ENCODE measurements around the gene SAG.

The SAG gene

DNA sequence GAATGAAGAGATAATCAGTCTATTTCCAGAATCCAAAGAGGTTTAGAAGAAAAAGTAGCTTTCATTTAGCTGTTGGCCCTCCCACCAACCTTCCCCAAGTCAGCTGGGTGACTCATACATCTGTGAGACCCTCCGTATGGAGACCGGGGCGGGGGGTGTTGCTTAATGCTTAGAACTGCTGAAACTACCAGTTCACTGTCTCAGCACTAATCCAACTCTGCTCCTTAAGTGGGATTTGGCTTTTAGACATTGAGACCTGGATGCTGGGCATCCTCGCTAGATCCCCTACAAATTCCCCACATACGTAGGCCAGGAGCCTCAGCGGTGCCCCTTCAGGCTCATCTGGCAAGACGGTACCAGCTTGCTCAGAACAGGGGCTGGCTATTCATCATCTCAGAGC lies at the start of gene SAG:
SAG (plus strand) TSS at position 252 of the 400 bp plus-strand sequence. CDS start 1,374 bp downstream, outside the sequence.
- DNase-seq = no peak

DNA sequence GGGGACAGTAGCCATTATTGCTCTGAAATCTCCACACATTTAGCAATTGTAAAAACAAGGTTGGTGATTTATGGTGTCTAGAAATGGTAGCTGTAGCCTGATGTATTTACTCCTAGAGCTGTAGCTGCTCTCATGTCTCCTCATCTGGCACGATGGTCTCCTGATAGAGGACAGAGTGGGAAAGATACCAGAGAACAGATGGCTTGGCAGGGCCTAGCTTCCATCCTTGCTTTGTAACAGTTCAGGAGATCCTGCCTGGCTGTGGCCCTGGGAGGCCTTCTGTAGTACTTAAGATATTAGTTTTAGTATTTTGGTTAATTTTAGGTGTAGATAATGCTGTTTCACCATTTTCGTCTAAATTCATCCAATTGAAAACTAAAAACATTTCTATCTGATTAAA lies 49.4 kb upstream of the SAG start:
- DNase-seq = no peak

DNA sequence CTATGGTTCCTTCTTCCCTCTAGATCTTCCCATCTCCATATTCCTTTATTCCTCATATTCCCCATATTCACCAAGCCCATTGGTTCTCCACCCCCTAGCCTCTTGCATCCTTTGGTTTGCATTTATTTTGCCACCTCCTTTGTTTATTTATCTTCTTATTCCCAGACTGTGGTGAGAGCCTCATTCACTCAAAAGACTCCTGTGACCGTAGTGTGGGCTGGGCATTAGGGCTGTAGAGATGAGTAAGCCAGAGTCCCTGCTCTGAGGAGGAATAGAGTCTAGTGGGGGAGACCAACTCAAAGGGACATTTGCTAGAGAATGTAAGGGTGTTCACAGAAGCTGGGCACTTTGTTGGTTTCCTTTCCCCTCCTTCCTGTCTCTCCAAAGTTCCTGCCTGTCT lies 47.9 kb upstream of the SAG start:
- DNase-seq = no peak

DNA sequence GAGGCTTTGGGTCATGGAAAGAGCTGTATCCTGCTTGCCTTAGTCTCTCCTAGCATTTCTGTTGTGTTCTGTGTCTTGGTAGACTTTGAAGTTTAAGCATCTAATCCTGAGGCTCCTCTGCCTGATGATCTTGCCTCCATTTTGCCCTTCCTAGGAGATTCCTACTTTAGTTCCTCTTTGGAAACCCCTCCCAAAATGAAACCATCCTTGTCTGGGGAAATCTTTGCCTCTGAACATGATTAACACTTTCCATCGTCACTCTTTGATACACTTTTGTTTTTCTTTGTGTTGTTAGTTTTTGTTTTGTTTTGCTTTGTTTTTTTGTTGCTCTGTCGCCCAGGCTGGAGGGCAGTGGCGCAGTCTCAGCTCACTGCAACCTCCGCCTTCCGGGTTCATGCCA lies 47.0 kb upstream of the SAG start:
- DNase-seq = no peak

DNA sequence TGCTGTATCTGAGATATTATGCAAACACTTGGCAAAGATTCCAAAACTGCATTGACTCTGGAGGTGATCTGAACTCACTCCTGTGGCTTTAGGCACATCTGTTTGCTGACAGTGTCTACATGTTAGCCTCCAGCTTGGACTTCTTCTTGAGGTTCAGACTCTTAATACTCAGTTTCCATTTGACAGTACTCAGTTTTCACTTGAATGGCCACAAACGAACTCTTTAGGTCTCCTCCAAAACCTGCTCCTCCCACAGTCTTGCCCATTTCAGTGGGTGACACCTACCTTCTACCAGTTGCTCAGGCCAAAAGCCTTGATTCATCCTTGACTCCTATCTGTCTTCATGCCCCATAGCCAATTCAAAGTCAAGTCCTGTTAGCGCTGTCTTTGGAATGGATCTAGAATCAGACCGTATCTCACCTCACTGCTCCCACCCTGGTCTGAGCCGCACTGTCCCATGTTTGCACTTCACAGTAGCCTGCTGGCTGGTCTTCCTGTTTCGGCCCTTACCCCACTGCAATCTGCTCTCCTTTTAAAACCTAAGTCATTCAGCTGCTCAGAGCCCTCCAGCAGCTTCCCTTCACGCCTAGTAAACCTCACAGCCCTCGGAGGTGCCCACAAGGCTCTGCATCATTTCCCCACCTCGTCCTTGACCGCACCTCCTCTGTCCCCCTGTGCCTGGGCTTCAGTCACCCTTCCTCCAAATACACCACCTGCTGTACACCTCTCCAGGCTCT lies 45.6 kb upstream of the SAG start:
- no peak for DNase-seq

DNA sequence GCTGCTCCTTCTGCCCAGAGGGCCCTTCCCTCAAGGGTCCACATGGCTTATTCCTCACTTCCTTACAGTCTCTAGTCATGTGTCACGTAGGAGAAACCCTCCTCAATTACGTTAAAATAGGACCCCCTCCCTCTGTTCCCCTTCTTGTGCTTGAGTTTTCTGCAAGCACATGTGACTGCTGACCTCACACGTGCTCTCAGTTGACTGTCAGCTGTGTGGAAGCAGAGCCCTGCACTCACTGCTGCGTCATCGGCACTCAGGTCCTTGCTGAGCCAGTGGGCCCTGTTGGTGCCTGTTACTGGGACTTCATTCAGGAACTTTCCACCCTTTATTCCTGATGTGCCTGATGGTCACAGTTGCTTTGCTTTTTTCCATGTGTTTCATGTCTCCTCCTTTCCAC lies 45.1 kb upstream of the SAG start:
- no peak for DNase-seq

DNA sequence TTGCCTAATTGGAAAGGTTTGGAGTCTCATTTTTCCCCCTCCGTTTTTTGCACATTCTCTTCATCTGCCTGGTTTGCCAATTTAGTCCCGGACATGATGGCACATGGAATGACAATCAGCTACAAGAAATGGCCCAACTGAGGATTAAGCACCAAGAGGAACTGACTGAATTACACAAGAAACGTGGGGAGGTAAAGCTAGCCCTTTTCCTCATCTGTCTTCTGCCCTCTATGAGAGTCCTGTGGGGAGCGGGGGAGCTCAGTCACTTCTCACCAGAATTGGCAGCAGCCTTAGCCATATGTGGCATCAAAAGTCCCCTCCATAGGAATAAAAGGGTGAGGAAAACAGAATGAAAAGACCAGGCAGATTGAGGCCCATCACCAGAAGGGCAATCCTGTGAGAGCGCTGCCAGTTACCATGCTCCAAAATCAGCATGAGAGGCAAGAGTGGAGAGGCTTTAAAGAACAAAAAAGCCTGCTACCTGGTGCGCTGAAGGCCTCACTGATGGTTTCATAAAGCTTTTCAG lies 44.5 kb upstream of the SAG start:
- DNase-seq = no peak

DNA sequence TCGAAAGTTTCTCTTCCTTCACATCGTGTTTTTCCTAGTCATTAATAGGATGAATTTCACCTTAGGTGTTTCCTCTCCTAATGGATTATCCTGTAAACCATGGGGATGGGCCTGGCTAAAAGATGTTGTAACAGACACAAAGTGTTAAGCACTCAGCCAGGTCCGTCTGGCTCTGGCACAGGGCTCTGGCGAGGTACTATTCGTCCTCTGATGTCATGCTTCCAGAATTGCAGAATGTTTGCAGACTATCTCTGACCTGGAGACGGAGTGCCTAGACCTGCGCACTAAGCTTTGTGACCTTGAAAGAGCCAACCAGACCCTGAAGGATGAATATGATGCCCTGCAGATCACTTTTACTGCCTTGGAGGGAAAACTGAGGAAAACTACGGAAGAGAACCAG lies 42.9 kb upstream of the SAG start:
- DNase-seq = no peak

DNA sequence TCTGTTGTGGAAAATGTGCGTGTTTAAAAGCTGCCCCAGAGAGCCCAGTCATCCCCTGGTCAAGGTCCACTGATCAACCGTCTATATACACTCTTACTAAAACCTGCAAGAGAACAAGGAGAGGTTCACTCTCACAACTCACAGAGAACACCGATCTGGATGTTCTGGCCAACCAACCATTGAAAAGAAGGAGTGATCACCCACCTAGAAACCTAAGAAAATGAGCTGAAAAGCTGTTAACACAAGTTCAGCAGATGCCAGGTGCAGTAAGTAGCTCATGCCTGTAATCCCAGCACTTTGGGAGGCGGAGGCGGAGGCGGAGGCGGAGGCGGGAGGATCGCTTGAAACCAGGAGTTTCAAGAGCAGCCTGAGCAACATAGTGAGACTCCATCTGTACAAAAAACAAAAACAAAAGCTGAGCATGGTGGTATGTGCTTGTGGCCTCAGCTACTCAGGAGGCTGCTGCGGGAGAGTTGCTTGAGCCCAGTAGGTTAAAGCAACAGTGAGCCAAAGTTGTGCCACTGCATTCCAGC lies 41.7 kb upstream of the SAG start:
- DNase-seq = no peak

DNA sequence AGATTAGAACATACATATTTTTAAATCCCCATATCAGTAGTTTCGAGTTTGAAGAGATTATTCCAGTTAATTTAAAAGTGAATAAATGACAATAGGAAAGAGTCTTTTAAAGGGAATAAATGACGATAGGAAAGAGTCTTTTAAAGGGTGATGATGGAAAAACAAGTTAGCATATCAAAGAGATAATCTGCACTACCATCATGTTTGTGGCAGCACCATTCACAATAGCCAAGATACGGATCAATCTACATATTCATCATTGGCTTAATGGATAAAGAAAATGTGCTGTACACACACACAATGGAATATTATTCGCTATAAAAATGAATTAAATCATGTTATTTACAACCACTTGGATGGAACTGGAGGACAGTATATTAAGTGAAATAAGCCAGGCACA lies 41.1 kb upstream of the SAG start:
- no peak for DNase-seq

DNA sequence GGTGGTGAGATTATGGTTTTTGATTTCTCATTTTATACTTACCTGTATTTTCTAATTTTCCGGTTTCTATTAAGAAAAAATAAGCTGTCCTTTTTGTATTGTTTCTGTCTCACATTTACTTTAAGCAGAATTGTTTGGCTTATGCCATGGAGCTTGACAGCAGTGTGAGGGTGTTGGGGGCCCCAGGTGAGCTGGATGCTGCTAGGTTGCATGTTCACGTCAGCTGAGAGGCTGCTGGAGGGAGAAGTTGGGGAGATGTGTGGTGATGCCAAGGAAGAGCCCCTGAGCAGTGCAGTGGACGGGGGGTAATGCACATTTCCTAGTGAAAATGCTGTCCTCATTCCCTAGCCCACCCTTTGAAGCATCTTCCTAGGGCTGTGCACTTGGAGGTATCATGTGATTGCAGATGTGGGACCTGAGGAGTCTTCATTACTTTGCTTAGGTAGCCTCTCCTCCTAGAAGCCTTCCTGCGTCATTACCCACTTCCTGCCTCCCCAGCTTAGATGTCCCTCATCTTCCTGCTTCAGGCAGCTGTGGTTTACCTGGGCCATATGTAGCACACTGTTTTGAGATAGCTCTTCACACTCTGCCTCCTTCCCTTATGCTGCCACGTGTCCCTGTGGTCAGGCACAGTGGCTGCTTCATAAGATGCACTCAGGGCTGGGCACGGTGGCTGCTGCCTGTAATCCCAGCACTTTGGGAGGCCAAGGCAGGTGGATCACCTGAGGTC lies 39.9 kb upstream of the SAG start:
- no peak for DNase-seq

DNA sequence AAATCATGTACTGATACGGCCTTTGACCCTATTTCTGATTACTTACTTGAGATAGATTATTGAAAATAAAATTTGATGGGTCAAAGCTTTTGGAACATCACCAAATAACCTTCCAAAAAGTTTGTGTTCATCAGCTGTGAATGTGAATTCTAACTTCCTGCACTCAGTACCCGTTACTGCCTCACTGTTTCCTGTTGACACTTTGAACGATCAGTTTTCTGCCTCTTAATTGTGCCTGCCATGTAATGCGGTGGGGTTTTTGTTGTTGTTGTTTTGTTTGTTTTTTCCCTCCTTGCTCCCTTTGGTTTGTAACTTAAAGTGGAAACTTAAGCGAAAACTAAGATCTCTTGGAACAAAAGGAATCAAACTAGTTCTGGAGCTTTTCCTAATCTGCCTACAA lies 37.2 kb upstream of the SAG start:
- DNase-seq = no peak

DNA sequence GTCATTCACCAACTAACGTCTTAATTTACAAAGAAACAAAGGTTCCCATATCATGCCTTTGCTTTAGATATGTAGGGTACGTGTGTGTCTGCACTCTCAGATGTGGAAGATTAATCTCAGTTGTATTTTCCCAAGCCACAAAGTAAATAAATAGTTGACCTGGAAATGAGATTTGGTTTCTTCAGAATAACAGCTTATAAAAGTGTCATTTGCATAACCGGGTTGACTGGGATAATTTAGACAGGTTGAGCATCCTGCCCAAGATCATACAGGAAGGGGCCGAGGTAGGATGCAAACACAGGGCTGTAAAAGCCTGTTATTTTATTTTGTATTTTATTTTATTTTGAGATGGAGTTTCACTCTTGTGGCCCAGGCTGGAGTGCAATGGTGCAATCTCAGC lies 36.7 kb upstream of the SAG start:
- DNase-seq = no peak

DNA sequence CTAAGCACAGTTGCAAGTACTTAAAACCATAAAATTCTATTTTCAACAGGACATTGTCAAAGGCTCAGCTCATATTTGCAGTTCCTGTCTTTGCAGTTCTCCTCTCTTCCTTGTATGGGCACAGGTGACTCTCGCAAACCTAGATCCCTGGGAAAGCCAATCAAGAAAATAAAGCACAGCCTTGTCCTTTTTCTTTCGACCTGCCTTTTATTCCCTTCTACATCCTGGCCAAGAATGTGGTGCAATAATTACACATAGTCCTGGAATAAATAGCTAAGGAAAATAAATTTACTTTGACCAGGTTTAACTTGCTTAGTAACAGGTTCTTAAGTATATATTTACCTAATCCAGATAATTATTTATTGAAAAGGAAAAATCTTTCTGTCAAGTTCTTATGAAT lies 35.9 kb upstream of the SAG start:
- no peak for DNase-seq

DNA sequence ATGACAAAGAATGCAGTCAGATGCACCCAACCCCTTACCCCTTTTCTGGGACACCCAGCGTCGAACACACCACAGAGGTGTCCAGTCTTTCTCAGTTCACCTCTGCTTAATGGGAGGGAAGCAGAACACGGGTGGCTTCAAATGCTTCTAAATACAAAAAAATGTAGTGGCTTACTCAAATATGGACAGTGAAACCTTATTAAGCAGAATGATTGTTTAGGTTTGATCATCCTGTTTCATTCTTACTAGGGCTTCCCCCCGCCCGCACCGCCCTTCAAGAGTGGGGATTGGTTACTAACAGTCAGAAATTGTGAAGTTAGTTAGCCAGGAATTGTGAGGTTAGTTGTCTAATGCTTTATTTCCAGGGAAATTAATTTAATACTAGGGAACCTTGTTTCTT lies 34.5 kb upstream of the SAG start:
- no peak for DNase-seq

DNA sequence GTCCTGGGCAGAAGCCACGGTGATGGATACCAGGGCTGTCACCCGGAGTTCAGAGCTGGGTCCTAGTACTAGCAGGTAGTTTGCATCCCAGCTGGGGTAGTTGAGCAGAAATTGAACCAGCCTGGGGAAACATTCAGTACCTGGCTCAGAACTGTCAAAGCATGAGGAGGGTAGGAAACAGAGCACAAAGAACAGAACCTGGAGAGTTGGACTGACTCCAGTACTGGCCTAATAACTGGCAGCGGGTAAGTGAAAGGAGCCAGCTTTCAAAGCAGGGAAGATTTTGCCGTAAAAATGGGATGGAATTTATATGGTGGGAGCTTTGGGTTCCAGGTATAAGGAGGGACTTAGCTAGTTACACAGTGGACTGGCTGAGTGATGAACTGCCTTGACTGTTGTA lies 32.4 kb upstream of the SAG start:
- no peak for DNase-seq

DNA sequence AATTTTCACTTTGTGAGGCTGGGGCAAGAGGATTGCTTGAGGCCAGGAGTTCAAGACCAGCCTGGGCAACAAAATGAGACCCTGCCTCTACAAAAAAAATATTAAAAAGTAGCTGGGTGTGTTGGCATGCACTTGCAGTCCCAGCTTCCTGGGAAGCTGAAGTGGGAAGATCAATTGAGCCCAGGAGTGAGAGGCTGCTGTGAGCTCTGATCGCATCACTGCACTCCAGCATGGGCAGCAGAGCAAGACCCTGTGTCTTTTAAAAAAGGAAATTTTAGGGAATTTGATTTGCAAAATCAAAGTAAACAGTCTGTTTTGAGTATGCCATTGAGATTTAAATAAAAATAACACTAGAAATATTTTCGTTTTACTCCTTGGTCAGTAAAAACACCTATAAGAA lies 28.7 kb upstream of the SAG start:
- DNase-seq = no peak

DNA sequence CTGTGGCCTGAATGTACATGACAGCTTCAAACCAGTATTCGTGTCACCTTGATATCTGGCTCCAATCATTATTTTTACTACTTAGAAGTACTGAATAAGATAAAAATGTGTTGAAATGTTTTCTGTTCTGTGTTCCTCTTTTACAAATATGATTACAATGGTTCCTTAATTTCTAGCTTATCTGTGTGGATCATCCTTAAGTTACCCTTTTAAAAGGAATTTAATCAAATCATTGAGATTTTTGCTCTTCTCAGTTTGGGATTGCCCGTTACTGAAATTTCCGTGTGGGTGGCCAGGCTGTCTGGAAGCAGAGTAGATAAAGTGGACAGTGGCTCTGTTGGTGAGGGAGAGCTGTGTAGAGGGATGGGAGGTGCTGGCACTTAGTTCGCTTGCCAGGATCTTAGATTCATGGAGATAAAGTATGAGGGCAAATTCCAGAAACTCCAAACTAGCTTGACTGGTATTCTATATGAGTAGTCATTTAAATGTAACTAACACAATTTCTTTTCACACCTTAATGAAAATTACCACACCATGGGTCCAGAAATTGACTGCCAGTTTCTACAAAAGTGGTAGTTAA lies 27.4 kb upstream of the SAG start:
- DNase-seq = no peak

DNA sequence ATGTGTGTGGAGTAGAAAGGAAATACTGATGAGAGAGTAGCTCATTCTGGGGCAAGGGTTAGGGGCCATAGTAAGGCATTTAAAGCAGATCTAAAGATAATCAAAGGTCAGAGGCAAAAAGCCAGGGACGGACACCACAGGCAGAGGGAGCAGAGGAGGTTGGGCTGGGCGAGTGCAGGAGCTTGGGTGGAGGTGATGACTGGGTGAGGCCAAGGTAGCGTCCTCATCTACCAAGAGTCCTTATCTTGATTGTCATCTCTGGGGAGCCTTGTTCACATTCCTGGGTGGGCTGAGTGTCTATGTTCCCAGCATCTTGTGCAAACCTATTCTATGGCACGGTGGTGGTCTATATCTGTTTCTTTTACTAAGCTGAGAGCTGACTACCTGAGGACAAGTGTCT lies 26.1 kb upstream of the SAG start:
- no peak for DNase-seq

DNA sequence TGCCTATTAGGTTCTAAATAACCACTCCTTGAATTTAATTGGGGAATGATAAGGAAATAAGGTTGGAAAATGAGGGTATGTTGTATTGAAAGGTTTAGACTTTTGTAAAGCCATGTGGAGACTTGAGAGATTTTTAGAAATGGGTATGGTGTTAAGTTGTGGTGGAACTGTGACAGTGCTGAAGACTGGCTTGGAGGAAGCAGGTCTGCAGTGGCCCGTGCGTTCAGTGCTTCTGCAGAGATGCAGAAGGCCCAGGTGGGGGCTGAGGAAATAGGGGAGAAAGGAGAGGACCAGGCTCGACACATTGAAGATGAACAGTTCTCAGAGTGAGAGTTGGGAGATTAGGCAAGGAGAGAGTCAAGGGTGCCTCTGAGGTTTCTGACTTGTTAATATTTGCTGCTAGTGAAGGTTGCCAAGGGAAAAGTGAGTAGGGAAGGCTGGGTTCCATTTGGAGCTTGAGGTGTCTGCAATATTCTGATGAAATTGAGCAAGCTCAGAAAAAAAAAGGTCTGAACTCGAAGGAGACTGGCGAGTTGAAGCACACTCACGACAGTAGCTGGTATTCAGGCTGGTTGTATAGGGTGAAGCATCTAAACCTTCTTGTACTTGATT lies 25.5 kb upstream of the SAG start:
- no peak for DNase-seq

DNA sequence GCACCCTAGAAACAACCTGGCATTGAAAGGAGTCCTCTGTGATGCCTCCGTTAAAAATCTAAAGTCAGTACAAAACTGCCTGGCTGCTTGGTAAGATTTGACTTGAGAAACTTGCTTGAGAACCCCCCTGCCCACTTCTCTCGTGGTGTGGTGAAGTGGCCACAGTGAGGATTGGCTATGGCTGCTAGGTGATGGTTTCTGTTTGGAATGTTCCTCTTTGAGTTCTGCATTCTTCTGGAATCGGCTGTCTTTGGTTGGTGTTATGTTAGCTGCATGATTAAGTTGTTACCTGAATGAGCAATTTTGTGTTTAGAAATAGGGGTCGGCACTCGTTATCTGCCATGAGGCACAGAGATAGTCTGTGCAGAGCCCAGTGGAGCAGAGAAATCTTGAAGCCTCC lies 21.7 kb upstream of the SAG start:
- DNase-seq = no peak

DNA sequence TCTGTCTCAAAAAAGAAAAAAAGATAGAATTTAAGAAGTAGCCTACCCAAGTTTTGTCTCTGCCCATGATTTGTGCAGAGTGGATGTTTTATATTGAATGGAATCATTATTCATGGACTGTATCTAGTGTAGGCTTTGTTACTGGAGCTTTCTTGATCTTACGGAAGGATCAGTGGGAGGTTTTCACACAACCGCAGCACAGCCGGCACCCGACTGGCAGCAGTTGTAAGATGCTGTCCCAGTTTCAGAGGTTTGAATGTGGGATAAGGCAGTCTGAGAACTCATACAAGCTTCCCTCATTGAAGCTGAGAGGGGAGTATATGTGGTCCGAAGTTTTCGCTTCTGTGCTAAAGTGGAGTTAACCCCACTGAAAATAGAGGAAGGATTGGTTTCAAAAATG lies 19.7 kb upstream of the SAG start:
- no peak for DNase-seq

DNA sequence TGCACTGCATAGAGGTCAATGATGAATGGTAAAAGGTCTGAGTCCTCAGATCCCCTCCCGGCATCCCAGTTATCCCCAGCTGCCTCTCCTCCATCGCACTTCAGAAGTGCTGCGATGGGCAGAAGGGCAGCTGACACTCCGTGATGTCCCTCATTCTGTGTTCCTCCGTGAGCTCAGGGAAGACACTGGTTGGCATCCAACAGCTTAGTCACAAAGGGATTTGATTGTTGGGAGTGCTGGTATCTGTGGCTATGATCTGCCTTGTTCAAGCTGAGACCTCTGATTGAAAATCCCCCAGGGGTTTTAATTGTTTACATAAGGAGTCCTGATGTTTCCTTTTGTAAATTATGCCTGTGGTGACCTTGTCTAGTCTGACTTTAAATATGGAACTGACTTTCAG lies 19.0 kb upstream of the SAG start:
- no peak for DNase-seq

DNA sequence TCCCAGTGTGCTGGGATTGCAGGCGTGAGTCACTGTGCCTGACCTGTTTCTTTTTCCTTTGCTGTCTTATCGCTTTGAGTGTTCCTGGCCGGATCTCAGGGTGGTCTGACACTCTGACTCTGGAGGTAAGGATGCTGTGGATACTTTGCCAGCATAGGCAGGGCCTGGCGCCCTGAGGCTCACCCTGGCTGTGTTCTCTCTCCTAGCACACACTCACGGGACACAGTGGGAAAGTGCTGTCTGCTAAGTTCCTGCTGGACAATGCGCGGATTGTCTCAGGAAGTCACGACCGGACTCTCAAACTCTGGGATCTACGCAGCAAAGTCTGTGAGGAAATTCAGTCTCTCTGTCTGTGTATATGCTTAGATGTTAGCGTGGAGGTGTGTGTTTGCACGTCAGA lies 18.0 kb upstream of the SAG start:
- DNase-seq = no peak

All from Kasumi-1 (cell line).